Stimulated activated CD4-positive, alpha-beta T cell treated with anti-CD3 and anti-CD28 coated beads, Interleukin-12 subunit alpha, Interleukin-12 subunit beta, amount 100 ng/mL, for 4 hours (primary cell): ENCODE results near the gene IMPA2.

Source experiments
- DNase-seq: peaks from one replicate; pipeline ENCODE4 v3.0.0-alpha.2; 2020

The IMPA2 gene

GRCh38 chr18:12009581-12010140 lies 28.4 kb downstream of the IMPA2 start:
- no peak for DNase-seq

DNA sequence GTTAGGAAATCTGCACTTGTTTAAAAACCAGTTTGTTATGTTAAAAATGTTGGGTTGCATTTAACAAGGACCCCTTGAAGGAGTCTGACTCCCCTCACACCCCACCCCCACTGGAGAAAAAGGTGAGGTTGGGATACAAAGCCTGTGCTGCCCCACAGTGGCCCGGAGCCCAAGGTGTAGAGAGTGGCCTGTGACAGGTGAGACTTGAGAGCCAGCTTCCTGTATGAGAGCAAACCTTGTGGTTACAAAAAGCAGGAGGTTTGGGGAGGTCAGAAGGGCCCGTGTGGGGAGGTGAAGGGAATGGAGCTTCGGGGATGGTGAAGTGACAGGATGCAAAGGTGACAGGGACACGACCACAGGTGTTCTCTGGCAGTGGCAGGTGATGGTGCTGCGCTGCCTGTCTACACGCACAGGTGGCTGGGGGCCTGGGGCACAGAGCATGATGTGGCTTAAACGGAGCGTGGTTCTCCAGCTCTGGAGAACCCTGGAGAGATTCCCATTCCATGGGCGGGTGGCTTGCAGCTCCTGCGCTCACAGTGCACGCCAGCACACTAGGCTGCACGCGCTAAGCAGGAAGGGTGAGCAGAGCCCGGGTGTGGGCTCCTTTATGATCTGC lies 29.0 kb downstream of the IMPA2 start:
- DNase-seq, result no peak

DNA sequence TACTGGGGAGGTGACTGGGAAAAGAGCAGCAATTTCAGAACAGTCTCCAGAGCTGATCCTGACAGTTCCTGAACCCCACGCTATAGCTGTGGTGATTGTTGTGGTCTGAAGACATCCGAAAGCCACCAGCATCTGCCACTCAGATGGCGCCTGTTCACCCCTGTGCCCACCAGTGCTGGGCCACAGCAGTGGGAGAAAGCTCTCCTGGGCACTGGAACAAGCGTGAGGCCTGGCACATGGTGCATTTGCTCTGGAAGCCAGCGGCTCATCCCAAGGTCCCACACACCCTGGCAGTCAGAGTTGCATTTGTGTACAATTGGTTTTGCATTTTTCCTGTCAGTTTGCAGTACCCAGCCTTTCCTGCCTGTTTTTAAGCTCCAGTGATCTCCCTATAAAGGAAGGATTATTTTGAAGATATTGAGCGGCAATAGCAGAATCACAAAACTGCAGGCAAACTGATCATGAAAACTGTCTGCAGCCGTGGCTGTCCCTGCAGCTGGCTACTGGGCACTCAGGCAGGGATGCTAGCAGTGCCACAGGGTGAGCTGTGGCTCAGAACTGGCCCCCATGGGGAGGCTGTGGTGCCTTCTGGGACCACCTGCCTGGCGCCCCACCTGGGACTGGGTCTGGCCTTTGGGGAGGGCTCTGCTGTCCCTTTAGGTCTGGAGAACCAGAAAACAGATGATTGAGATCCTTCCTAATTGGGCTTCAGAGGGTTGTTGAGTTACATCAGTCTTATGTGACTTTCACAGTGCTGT lies 30.1 kb downstream of the IMPA2 start:
- no peak for DNase-seq

- DNase-seq, result no peak
Measured at GRCh38 chr18:12011957-12012549, 30.7 kb downstream of the IMPA2 start.

- DNase-seq, result no peak
Measured at GRCh38 chr18:12012697-12013096, 31.4 kb downstream of the IMPA2 start.

DNA sequence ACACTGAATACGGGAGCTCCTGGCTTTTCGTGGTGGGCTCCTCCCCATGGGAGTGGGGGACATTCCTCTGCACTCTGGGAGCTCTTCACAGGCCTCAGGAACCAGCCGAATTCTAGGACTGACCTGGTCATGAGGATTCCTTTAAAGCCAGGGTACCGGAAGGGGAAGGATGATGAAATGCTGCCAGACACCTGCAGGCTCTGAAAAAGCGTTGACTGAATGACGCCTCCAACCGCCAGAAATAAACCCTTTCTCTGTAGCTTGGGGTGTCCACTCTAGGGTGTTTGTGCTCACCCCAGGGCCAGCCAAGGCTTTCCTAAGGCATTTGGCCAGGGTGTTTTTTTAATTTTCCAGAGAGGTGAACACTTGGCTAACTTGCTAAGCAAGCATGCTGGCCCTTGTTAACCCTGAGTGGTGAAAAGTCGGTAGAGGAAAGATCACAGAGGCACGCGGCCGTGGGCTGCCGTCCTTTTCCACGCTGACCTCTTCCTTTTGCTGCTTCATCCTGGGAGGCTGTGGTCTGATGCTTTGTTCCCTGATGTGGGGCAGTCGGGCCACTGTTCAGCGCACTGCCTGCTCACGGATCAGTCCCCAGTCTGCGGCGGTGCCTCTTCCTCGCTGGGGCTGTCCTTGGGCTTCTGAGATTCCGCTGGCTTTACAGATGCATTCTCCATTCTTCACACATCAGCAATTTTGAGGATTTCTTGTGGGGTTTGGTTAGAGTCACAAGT lies 32.0 kb downstream of the IMPA2 start:
- no peak for DNase-seq

DNA sequence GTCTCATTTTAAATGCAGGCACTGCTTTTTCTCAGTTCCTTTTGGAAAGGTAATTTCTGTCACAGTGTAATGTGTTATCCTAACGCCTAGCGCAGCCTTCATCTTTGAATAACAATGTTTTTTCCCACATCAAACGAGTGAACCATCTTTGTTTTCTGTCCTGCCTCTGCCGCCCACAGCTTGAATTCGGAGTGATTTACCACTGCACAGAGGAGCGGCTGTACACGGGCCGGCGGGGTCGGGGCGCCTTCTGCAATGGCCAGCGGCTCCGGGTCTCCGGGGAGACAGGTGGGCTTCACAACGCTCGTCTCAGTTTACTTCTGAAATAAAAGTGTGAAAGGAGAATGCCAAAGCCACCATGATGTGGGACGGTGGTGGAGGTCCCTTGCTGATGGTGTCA lies 32.8 kb downstream of the IMPA2 start:
- DNase-seq, result no peak

DNA sequence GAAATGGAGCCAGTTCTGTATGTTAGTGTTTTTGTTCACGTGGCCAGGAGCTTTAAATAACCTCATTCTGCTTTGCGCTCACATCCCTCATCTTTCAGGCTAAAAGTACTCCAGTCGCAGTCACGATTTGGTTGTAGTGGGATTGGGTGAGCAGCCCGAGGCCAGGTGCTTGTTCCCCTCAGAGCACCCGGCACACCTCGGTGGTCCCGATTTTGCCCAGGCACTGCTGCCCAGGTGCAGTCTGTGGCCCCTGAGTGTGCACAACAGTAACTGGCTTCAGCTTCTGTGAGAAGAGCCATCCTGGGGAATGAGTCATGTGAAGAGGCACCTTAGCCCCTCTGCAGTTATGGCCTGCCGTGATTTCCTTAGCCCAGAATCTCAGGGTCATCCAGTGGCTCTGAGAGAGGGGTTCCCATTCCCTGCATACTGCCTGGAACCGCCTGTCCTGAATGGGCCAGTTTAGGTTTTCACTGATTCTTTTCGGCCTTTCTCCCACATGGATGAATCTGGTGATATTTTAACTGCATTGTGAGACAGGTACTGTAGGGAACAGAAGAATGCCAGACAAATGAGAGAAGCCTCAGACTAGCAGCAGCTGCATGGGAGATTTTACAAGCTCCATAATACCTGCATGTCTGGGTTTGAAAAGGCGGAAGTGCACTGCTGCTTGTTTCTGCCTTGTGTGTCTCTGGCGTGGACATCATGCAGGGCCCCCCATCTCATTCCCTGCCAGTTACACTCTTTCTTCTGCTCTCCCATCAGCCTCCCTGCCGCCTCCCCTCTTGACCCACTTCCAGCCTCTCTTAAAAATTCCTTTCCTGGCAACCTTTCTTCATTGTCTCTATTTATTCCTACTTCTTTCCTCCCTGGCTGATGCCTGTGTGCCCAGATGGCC lies 33.5 kb downstream of the IMPA2 start:
- no peak for DNase-seq

DNA sequence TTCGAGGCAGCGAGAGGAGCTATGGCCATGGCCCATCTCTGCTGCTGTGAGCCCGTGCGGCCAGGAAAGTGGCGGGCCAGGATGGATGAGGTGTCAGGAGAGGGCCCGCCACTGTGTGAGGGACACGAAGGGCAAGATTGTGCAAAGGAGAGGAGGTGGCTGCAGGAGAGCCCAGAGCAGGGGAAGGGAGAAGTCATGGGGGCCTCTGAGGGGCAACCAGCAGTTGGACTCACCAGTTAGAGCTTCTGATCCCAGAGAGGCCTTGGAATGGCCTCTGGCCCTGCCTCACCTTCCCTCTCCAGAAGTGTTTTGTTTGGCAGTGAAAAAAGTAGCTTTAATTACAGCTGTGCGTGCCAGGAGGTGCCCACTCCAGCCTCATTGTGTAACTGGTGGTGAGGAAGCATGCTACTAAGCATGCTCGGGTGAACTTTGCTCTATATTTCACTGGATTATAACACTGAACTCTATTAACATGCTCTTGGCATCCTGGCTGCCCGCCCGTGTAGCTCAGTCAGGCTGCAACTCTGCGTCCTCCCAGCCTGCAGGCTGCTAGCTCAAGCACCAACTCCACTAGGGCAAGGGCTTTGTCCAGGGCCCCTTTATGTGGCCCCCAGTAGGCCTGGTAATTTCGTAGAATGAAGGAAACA lies 34.2 kb downstream of the IMPA2 start:
- no peak for DNase-seq

DNA sequence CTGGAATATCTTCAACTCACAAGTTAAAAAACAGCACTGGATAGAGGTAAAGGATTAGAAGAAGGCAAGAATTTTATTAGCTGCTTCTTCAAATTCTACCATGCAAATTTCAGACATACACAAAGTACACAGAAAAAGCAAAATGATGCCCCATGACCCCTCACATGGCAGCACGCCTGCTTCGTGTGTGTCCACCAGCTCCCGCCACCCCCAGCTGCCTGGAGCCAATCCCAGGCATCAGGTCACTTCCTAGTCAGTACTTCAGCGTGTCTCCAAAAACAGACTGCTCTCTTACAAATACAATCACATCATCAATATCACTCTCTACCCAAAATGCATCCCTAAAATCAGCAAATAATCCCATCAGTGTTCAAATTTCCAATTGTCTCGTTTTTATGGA lies 35.8 kb downstream of the IMPA2 start:
- no peak for DNase-seq

DNA sequence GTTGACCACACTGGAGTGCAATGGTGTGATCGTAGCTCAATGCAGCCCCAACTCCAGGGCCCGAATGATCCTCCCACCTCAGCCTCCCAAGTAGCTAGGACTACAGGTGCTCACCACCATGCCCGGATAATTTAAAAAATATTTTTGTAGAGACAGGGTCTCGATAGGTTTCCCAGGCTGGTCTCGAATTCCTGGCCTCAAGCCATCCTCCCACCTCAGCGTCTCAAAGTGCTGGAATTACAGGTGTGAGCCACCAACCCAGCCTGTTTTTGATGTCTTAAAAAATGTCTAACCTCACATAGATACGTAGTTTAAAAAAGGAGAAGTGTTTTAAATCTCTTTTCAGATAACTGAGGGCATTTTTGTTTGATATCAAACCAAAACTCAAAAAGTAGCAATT lies 37.6 kb downstream of the IMPA2 start:
- no peak for DNase-seq

DNA sequence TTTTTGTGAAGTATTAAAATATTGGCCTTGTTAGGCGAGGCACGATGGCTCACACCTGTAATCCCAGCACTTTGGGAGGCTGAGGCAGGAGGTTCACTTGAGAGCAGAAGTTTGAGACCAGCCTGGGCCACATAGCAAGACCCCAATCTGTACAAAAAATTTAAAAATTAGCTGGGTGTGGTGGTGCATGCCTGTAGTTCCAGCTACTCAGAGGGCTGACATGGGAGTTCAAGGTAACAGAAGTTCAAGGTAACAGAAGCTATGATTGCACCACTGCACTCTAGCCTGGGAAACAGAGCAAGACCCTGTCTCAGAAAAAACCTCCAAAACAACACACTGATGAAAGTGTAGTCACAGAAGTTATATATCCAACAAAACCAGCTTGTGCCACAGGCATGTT lies 39.8 kb downstream of the IMPA2 start:
- DNase-seq, result no peak

DNA sequence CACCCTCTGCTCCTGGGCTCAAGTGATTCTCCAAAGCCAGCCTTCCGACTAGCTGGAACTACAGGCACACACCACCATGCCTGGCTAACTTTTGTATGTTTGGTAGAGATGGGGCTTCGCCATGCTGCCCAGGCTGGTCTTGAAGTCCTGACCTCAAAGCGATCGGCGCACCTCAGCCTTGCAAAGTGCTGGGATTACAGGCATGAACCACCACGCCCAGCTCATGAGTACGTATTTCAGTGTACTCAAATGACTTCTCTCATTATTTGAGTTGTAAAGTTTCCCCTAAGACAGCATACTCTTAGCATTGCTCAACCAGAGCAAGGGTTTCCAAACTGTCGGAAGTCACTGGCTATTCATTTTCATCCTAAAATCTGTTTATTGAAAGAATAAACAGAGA lies 40.3 kb downstream of the IMPA2 start:
- DNase-seq, result no peak

- no peak for DNase-seq
Measured at GRCh38 chr18:12023375-12023774, 42.1 kb downstream of the IMPA2 start.

- no peak for DNase-seq
Measured at GRCh38 chr18:12026562-12026961, 45.3 kb downstream of the IMPA2 start.

DNA sequence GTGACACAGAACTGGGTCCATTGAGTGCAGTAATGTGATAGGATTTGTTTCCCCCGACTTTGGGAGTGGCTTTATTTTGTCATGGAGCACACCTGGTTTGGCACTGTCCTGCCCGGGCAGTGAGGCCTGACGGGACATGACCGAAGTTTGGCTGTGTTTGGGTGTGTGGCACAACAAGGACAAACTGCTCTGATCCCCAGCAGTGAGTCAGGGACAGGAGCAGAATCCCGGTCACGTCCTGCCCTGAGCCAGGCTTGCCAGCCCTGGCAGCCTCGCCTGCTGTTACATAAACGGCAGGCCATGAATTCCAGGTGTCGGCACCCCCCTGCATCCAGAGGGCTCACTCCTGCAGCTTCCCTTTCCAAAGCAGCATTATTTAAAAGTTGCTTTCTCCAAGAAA lies 45.7 kb downstream of the IMPA2 start:
- no peak for DNase-seq

- DNase-seq, result no peak
Measured at GRCh38 chr18:12027480-12027879, 46.2 kb downstream of the IMPA2 start.

GRCh38 chr18:12028040-12028628 lies 46.8 kb downstream of the IMPA2 start:
- no peak for DNase-seq

DNA sequence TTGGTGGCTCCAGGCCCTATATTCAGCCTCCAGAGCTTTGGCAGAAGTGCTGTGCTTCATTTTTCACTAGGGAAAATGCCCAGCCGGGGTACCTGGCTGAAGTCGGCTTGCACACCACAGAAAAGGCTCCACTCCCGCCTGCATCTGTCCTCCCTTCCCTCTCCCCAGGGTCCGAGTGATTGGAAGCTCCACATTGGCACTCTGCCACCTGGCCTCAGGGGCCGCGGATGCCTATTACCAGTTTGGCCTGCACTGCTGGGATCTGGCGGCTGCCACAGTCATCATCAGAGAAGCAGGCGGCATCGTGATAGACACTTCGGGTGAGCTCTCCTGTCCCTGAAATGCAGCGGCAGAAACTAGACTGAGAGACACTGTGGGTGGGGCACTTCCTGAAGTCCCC lies 47.4 kb downstream of the IMPA2 start:
- no peak for DNase-seq

DNA sequence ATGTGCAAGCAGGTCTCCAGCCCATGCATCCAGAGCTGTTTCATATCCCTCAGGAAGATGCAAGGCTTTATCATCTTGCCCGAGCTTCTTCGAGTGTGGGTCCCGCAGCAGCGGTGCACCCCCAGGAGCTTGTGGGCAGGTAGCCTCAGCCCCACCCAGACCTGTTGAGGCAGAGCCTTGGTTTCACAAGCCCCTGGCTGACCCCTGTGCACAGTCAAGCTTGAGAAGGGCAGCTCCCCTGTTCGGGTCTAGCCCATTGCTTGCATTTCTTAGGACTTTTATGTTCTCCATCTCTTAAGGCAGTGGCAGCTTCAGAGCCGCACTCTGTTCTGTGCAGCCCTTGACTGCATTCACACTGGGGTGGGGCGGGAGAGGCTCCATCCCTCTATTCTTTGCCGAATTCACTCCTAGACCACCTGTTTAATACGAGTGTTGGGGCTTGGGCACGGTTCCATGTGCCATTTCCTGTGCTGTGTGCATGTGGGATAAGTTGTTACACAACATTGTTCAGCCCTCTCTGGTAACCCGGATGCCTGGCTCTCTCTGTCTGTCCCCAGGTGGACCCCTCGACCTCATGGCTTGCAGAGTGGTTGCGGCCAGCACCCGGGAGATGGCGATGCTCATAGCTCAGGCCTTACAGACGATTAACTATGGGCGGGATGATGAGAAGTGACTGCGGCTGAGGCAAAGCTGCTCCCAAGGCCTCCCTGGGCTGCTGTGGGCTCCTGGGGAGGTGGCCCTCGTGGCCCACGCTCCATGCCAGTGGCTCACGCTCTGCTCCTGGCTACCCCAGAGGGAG lies 48.7 kb downstream of the IMPA2 start:
- no peak for DNase-seq

- DNase-seq, result no peak
Measured at GRCh38 chr18:12030670-12031069, 49.4 kb downstream of the IMPA2 start.
